ENCODE measurements around the gene ALKBH5. TPM values are rescaled to one million over a fixed set of nuclear protein-coding genes. Genes with fewer than 3 reads are reported as not detected.
A peak's percentile ranks its signal among the peaks of the same experiment; 100 is the strongest.

Gene ALKBH5
- total RNA-seq, 1 donor from 2014 or later: 168 TPM

- DNase-seq (ENCODE audit: low spot score): no peak
- intact Hi-C loops (cut with DNase I): no loop called here
Observed at GRCh38 chr17:18156171-18156975, 27.3 kb upstream of the ALKBH5 start.

GRCh38 chr17:18156976-18157280, 26.7 kb upstream of the ALKBH5 start:
- intact Hi-C loops (cut with DNase I): no loop called here
- DNase-seq (ENCODE audit: low spot score): no peak

- no peak for DNase-seq (ENCODE audit: low spot score)
- intact Hi-C loops (cut with DNase I): no loop called here
Observed at GRCh38 chr17:18157354-18157985, 26.2 kb upstream of the ALKBH5 start.

GRCh38 chr17:18158022-18158600, 25.5 kb upstream of the ALKBH5 start:
- intact Hi-C loops (cut with DNase I): no loop called here
- peak; percentile 98 for DNase-seq (ENCODE audit: low spot score)

- intact Hi-C loops (cut with DNase I): no loop called here
- DNase-seq (ENCODE audit: low spot score): no peak
Observed at GRCh38 chr17:18159551-18160120, 24.0 kb upstream of the ALKBH5 start.

- intact Hi-C loops (cut with DNase I): no loop called here
- no peak for DNase-seq (ENCODE audit: low spot score)
Observed at GRCh38 chr17:18160128-18160856, 23.3 kb upstream of the ALKBH5 start.

- intact Hi-C loops (cut with DNase I): no loop called here
Observed at GRCh38 chr17:18161207-18162145, 22.2 kb upstream of the ALKBH5 start.

GRCh38 chr17:18163547-18163946, 20.1 kb upstream of the ALKBH5 start:
- DNase-seq (ENCODE audit: low spot score): no peak
- intact Hi-C loops (cut with DNase I): no loop called here

More at GRCh38 chr17:18161207-18162145, 22.2 kb upstream of the ALKBH5 start:
- DNase-seq (ENCODE audit: low spot score): no peak

- no peak for DNase-seq (ENCODE audit: low spot score)
Observed at GRCh38 chr17:18166894-18167293, 16.7 kb upstream of the ALKBH5 start.

GRCh38 chr17:18167421-18167820, 16.2 kb upstream of the ALKBH5 start:
- intact Hi-C loops (cut with DNase I): no loop called here
- no peak for DNase-seq (ENCODE audit: low spot score)

More at GRCh38 chr17:18166894-18167293, 16.7 kb upstream of the ALKBH5 start:
- intact Hi-C loops (cut with DNase I): no loop called here

GRCh38 chr17:18172531-18173278, 10.9 kb upstream of the ALKBH5 start:
- intact Hi-C loops (cut with DNase I): no loop called here
- no peak for DNase-seq (ENCODE audit: low spot score)

- no peak for DNase-seq (ENCODE audit: low spot score)
- intact Hi-C loops (cut with DNase I): no loop called here
Observed at GRCh38 chr17:18173740-18174139, 9.9 kb upstream of the ALKBH5 start.

GRCh38 chr17:18176176-18176575, 7.5 kb upstream of the ALKBH5 start:
- intact Hi-C loops (cut with DNase I): no loop called here

GRCh38 chr17:18177133-18177532, 6.5 kb upstream of the ALKBH5 start:
- DNase-seq (ENCODE audit: low spot score): no peak
- intact Hi-C loops (cut with DNase I): no loop called here

More at GRCh38 chr17:18176176-18176575, 7.5 kb upstream of the ALKBH5 start:
- DNase-seq (ENCODE audit: low spot score): no peak

- no peak for DNase-seq (ENCODE audit: low spot score)
- intact Hi-C loops (cut with DNase I): no loop called here
Observed at GRCh38 chr17:18177722-18178121, 5.9 kb upstream of the ALKBH5 start.

- DNase-seq (ENCODE audit: low spot score): no peak
- intact Hi-C loops (cut with DNase I): no loop called here
Observed at GRCh38 chr17:18179196-18179595, 4.4 kb upstream of the ALKBH5 start.

GRCh38 chr17:18179804-18180203, 3.8 kb upstream of the ALKBH5 start:
- no peak for DNase-seq (ENCODE audit: low spot score)
- intact Hi-C loops (cut with DNase I): no loop called here

- no peak for DNase-seq (ENCODE audit: low spot score)
- intact Hi-C loops (cut with DNase I): no loop called here
Observed at GRCh38 chr17:18181358-18181757, 2.3 kb upstream of the ALKBH5 start.
